ENCODE measurements around the gene RBBP8NL.

GRCh38 chr20:62371588-62372041, 55.7 kb downstream of the RBBP8NL start:
- TF ChIP-seq RARB (CRISPR knock-in tag; IDR thresholded peaks at IDR 0.05) = no peak
- TF ChIP-seq CSDC2 (CRISPR knock-in tag; IDR thresholded peaks at IDR 0.05) = no peak

Measured in SK-N-SH treated with all-trans-retinoic acid at 6 μM for 48 hours (cell line).